KG1 (cell line): ENCODE measurements around the gene ARSG.
"Not testable (repeated sequence)": the region's sequence is repeated elsewhere in the genome, so short reads cannot be mapped to it uniquely, and the experiment has no call there.

Source experiments
- DNase-seq: peaks from one replicate; lab custom pipeline; 2025; lab: John Stamatoyannopoulos, UW

The ARSG gene

GRCh38 chr17:68277807-68278206, 13.5 kb upstream of the ARSG start:
- DNase-seq = no peak

DNA sequence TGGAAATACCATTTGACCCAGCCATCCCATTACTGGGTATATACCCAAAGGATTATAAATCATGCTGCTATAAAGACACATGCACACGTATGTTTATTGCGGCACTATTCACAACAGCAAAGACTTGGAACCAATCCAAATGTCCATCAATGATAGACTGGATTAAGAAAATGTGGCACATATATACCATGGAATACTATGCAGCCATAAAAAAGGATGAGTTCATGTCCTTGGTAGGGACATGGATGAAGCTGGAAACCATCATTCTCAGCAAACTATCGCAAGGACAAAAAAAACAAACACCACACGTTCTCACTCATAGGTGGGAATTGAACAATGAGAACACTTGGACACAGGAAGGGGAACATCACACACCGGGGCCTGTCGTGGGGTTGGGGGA, 9.3 kb upstream of the ARSG start:
- DNase-seq = not testable (repeated sequence)

DNA sequence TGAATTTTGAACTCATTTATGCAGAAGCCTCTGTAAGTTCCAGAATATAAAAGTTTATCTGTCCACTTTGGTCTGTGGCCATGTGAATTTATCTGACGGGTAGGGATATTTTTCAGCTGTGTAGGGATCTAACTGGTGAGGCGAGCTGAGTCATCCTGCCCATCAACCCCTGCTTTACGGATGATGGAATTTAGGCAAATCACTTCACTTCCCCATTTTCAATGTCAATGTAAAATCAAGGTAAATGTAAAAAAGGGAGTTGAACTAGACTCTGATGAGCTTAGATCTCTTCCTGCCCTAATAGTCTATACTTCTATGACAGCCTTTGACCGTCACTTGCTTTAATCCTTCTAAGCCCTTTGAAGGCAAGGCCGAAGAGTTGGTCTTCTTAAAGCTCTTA, 2.9 kb upstream of the ARSG start:
- no peak for DNase-seq

- no peak for DNase-seq
Measured at GRCh38 chr17:68288804-68289203, 2.5 kb upstream of the ARSG start.

DNA sequence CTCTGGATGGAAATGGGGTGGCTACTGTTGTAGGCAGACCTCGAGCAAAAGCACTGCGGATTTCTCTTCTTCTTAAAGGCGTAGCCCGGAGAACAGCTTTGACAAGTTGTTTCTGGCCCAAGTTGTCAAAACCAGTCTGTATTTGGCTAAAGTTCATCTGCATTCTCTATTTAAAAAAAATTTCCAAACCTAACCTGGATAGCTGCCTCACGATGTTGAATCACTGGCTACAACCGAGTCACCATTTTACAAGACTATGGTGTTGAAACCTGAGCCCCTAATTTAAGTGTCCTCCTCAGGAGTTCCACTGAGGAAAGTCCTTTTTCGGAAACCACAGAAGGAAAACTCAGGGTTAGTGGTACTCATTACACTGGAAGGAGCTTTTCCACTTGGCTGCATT, 1.8 kb upstream of the ARSG start:
- no peak for DNase-seq

GRCh38 chr17:68289936-68290267, 1.4 kb upstream of the ARSG start:
- no peak for DNase-seq

GRCh38 chr17:68290268-68290954, 884 bp upstream of the ARSG start:
- no peak for DNase-seq

DNA sequence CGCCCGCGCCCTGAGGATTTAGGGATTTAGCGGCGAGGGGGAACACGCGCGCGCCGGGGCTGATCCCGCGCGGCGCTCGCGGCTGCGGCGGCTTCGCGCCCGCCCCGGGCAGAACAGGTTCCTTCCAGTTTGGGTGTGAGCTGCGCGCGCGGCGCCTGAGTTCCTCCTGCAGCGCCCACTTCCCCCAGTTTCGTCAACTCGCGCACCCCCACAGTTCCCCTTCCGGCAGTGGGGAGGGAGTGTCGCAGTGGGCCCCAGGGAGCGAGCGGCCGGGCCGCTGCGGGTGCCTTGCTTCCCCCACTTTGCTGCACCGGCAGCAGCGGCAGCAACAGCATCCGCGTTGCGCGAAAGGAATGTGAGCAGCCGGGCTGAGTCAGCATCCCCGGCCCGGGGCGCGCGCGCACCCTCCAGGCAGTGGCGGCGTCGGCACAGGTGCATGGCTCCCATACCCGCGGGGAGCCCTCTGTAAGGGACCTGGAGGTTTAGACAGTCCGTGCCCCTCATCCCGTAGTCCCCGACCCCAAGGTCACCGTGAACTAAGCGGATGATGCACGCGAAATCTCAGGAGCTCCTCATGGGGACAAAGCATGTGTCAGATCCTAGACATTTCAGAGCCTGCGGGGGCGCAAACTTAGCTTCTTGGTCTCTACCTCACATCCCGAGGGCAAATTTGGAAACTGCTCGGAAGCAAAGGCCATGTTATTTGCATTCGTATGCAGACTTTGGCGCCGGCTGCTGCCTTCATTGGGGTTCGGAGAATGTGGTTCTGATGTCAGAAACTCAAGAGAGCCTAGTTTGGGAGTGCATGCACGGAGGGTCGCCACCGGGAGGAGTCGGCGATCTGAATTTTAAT, 767 bp downstream of the ARSG start:
- peak; percentile 70 for DNase-seq

DNA sequence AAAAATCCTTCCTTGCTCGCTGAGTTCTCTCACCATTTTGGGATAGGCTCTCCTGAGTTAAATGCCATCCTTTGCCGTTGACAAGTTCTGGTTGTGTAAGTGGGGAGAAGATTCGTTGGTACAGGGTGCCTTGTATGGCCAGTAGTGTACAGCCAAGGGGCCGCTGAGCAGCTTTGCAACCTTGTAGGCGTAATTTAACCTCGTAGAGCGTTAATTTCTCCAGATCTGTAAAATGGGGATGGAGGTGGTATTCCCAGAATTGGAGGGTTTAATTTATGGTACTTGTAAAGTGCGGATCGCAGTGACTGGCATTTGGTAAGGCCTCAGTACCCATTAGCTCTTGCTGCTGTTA, 1.4 kb downstream of the ARSG start:
- no peak for DNase-seq

DNA sequence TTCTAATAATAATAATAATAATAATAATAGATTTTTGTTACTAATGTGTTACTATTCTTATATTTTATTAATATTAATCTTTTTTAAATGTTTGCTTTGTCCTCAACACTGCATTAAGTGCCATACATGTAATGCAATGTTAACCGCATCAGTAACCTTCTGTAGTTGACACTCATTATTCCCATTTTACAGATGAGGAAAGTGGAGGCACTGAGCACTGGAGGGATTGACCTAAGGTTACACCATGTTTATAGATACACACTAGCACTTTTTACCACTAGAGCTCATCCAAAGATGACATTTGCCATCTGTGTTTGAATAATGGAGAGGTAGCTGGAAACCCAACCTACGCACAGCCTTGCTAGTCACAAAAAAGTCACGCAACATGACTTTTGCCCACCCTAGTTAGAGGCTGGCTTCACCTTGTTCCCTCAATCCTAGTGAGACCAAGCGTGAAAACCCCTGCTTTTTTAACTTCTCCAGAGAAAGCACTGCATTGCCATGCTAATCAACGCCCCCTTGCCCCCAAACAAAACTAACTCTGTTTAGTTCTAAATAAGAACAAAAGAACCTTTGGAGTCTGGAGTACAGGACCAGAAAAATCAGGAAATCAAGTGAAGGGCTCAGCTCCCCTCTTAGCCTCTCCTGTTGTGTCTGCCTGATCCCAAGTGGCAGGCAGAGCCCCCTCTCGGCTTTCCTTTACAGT, 2.3 kb downstream of the ARSG start:
- no peak for DNase-seq

GRCh38 chr17:68294196-68294555, 2.9 kb downstream of the ARSG start:
- no peak for DNase-seq

GRCh38 chr17:68294617-68295016, 3.3 kb downstream of the ARSG start:
- DNase-seq = no peak

DNA sequence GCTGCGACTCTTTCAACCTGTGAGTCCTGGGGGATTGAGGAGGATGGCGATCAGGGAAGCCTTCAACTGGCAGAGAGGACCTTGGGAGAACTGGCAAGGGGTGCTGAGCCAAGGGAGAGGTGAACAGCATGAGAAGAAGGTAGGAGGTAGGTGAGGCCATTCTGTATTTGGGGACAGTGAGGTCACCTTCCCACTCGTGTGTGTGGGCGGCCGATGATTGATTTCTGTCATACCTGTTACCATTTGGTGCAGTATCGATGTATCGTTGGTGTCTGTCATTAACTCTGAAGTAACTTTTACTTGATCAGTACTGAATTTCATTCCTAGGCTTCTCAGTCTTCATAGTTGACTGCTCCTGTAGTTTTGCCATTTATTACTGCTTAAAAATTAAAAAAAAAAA, 3.8 kb downstream of the ARSG start:
- DNase-seq = no peak

DNA sequence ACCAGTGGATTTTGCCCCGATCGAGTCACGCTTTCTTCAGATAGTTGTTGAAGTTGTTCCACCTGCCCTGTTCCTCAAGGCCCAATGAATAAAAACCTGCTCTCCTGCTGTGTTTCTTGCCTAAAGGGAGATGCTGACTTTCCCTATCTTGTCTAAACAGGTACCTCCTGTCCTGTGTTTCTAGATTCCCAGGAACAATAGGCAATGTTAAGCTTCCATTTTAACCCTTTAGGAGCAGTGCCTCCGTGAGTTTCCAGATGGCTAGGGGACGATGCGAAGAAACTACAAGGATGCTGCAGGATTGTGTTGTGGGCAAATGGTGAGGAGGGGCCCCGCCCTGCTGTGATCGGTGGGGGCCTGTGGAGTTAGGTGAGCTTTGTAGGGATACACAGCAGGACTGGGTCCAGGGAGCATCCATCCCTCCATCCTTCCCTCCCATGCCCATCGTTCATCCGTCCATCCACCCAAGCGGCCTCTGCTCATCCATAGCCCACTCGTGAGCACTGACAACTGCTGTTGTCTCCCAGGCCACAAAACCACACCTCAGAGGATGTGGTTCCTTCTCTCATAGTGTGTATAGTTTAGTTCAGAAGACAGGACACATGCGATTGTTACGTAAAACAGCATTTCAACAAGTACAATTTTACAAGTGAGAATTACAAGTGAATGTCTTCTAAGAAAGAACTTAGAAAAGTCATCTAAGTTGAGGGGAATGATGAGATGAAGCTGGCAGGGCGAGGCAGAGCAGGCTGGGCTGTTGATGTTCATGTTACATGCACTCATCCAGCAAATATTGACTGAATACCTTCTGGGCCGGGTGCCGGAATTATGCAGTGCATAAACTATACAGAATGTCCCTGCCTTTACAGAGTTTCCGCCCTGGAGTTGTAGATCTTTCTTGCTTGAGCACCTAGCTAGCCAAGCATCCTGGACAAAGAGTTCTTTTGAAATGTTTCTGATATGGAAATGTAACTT, 5.2 kb downstream of the ARSG start:
- DNase-seq = no peak

DNA sequence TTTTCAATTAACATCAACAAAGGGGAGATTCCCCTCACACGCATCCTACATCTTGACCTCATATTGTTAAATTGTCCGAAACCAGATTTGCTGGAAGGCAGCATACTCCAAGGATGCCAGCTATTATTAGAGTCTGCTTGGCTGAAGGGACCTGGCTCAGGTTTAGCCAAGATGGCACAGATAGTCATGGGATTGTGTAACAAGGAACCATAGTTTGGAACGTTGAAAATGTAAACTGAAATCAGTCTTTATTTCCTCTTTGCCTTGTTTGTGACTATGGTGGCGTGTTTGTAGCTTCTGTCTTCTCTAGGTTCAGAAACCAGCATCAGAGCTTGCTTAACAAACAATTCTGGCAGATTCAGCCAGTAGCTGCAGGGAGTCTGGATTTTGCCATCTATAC, 5.9 kb downstream of the ARSG start:
- no peak for DNase-seq

DNA sequence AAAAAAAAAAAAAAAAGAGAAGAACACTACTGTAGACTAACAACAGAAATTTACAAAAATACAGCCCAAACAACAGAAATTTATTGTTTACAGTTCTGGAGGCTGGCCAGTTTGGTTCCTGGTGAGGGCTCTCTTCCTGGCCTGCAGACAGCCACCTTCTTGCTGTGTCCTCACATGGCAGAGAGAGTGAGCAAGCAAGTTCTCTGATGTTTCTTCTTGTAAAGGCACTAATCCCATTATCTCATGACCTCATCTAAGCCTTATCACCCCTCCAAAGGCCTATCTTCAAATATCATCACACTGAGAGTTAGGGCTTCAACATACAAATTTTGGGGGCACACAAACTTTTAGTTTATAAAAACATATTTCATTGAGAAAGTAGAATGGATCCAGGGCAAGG, 7.3 kb downstream of the ARSG start:
- no peak for DNase-seq

DNA sequence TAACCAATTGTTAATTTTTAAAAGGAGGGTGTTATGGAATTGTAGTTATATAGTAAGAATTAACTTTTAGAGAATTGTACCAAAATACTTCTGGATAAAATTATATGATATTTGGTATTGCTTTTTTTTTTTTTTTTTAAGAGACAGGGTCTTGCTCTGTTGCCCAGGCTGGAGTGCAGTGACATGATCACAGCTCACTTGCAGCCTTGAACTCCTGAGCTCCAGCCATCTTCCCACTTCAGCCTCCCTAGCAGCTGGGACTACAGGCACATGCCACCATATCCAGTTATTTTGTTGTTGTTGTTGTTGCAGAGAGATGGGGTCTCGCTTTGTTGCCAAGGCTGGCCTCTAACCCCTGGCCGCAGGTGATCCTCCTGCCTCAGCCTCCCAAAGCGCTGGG, 8.5 kb downstream of the ARSG start:
- DNase-seq = no peak

GRCh38 chr17:68301438-68301959, 10.2 kb downstream of the ARSG start:
- DNase-seq = no peak

DNA sequence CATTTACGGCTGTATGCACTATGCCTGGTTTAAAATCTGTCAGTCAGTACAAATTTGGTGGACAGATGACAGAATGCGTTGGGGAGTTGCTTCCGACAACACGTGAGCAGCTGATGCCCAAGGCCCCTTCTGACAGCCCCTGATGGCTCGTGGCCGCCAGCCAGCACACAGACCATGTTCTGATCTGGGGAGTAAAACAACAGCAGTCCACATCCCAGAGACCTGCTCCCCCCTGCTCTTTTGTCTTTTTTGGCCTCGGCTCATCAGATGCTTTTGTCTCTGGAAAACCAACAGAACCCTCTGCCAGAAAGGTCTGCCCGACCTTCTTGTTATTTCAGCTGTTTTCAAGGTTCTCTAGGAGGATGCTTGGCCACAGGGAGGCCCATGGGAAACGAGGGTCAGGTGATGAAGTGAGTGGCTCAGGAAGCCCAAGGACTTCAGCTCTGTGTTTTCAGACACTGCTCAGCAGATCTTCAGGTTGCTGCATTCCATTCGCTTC, 10.8 kb downstream of the ARSG start:
- DNase-seq = no peak

DNA sequence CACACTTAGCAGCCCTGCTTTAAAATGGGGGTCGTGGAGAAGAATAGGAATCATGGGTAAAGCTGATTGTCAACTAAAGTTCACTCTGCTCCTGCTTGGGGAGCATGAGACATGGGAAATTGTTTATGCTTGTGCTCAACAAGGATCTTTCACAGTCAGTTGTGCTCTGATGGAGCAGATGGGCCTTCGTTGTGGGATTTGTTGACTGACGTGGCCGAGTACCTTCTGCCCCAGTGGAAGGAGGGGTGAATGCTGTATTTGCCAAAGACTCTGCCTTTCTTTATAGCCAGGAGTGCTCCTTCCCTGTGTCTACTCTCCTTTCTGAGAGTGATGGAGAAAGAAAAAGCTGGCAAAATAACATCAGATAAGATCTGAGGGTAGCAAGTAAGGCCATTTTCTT, 11.4 kb downstream of the ARSG start:
- no peak for DNase-seq

DNA sequence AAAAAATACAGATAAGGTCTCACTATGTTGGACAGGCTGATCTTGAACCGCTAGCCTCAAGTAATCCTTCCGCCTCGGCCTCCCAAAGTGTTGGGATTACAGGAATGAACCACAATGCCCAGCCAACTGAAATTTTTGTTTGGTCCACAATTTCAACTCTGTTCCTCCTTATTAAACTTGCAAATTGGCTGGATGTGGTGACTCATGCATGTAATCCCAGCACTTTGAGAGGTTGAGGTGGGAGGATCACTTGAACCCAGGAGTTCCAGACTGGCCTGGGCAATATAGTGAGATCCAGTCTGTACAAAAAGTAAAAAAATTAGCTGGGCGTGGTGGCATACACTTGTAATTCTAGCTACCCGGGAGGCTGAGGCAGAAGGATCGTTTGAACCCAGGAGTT, 13.4 kb downstream of the ARSG start:
- no peak for DNase-seq

DNA sequence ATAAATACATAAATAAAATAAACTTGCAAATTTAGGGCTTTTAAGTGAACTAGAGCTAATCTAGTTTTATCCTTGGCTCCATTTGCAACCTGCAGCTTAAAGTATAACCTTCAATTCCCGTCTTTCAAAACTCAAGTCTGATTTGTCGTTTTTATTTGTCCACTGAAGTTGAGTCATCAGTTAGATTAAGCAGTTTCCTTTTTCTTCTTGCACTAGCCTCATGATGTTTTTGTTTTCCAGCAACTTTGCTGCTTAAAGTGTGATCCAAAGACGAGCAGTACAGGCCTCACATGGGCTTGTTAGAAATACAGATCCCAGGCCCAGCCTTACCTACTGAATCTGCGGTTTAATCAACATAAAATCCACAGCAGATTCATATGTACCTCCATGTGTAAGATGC, 13.8 kb downstream of the ARSG start:
- DNase-seq = no peak
